ENCODE results near the gene LDAH.
"Not testable (repeated sequence)": the region's sequence is repeated elsewhere in the genome, so short reads cannot be mapped to it uniquely, and the experiment has no call there.

Gene LDAH

DNA sequence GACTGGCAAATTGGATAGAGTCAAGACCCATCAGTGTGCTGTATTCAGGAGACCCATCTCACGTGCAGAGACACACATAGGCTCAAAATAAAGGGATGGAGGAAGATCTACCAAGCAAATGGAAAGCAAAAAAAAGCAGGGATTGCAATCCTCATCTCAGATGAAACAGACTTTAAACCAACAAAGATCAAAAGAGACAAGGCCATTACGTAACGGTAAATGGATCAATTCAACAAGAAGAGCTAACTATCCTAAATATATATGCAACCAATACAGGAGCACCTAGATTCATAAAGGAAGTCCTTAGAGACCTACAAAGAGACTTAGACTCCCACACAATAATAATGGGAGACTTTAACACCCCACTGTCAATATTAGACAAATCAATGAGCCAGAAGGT lies 109.3 kb downstream of the LDAH start:
- not testable (repeated sequence) for H3K9me3 ChIP-seq (replicated peaks; ENCODE audit: insufficient read depth, low read length); H3F3A ChIP-seq (ENCODE audit: insufficient read depth, low read length); H3K4me1 ChIP-seq (ENCODE audit: low read length); H3K9ac ChIP-seq (ENCODE audit: low read length); H2AFZ ChIP-seq (ENCODE audit: low read length); H3K27ac ChIP-seq (ENCODE audit: low read length); H3K36me3 ChIP-seq (replicated peaks; ENCODE audit: insufficient read depth, low read length); H3K27me3 ChIP-seq (replicated peaks; ENCODE audit: insufficient read depth, low read length); H3K4me3 ChIP-seq (ENCODE audit: low read length); H3K9me2 ChIP-seq (replicated peaks; ENCODE audit: insufficient read depth, low read length); DNase-seq; H3K79me2 ChIP-seq (ENCODE audit: low read length); H4K20me1 ChIP-seq (ENCODE audit: insufficient read depth, low read length); H3K4me2 ChIP-seq (ENCODE audit: low read depth, low read length)

DNA sequence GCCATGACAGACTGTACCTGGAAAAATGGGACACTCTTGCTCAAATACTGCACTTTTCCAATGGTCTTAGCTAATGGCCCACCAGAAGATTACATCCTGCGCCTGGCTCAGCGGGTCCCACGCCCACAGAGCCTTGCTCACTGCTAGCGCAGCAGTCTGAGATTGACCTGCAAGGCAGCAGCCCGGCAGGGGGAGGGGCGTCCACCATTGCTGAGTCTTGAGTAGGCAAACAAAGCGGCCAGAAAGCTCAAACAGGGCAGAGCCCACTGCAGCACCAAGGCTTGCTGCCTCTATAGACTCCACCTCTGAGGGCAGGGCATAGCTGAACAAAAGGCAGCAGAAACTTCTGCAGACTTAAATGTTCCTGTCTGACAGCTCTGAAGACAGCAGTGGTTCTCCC lies 111.3 kb downstream of the LDAH start:
- H3K9ac ChIP-seq (ENCODE audit: low read length), result not testable (repeated sequence)

DNA sequence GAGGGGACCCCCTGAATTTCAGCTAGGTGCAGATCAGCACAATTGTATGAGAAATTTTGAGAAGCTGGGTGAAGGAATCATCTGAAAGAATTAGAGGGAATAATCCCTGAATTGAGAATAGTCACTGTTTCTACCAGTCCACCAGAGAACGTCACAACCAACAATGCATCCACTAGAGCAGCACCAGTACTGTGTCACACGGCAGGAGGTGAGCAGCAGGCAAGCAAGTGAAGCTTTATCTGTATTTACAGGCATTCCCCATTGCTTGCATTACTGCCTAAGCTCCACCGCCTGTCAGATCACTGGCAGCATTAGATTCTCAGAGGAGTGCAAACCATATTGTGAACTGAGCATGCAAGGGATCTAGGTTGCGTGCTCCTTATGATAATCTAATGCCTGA lies 115.3 kb downstream of the LDAH start:
- H3K4me1 ChIP-seq (ENCODE audit: low read length), result no peaks in the 10 kb centered on the region
- no peaks in the 10 kb centered on the region for H3F3A ChIP-seq (ENCODE audit: insufficient read depth, low read length)
- no peak overlapping the region for H3K27ac ChIP-seq (ENCODE audit: low read length)
- H3K27me3 ChIP-seq (replicated peaks; ENCODE audit: insufficient read depth, low read length), result no peaks in the 10 kb centered on the region
- no peak overlapping the region for H2AFZ ChIP-seq (ENCODE audit: low read length)
- no peak for DNase-seq
- TF ChIP-seq, protein P1, sequence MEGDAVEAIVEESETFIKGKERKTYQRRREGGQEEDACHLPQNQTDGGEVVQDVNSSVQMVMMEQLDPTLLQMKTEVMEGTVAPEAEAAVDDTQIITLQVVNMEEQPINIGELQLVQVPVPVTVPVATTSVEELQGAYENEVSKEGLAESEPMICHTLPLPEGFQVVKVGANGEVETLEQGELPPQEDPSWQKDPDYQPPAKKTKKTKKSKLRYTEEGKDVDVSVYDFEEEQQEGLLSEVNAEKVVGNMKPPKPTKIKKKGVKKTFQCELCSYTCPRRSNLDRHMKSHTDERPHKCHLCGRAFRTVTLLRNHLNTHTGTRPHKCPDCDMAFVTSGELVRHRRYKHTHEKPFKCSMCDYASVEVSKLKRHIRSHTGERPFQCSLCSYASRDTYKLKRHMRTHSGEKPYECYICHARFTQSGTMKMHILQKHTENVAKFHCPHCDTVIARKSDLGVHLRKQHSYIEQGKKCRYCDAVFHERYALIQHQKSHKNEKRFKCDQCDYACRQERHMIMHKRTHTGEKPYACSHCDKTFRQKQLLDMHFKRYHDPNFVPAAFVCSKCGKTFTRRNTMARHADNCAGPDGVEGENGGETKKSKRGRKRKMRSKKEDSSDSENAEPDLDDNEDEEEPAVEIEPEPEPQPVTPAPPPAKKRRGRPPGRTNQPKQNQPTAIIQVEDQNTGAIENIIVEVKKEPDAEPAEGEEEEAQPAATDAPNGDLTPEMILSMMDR (IDR thresholded peaks at IDR 0.05; ENCODE audit: low read length), result no peak
- TF ChIP-seq EZH2 (optimal IDR thresholded peaks at IDR 0.05; ENCODE audit: low read depth, low read length), result no peak
- TF ChIP-seq EZH2phosphoT487 (IDR thresholded peaks at IDR 0.05; ENCODE audit: low read length), result no peak
- no peaks in the 10 kb centered on the region for H3K9me3 ChIP-seq (replicated peaks; ENCODE audit: insufficient read depth, low read length)
- 0 out of 2 replicates have a peak, but pooled peaks cover 4% of the 10 kb centered on the region for H3K79me2 ChIP-seq (ENCODE audit: low read length)
- H3K9ac ChIP-seq (ENCODE audit: low read length), result no peak overlapping the region
- no peaks in the 10 kb centered on the region for H3K36me3 ChIP-seq (replicated peaks; ENCODE audit: insufficient read depth, low read length)
- H3K4me2 ChIP-seq (ENCODE audit: low read depth, low read length), result no peak overlapping the region
- no peaks in the 10 kb centered on the region; the same call in 1 of the 2 replicates for H3K9me2 ChIP-seq (replicated peaks; ENCODE audit: insufficient read depth, low read length)
- no peaks in the 10 kb centered on the region for H4K20me1 ChIP-seq (ENCODE audit: insufficient read depth, low read length)
- H3K4me3 ChIP-seq (ENCODE audit: low read length), result no peak overlapping the region

More for the DNA sequence above, 111.3 kb downstream of the LDAH start:
- not testable (repeated sequence) for H4K20me1 ChIP-seq (ENCODE audit: insufficient read depth, low read length); H3K36me3 ChIP-seq (replicated peaks; ENCODE audit: insufficient read depth, low read length); H3K9me3 ChIP-seq (replicated peaks; ENCODE audit: insufficient read depth, low read length); DNase-seq; H3K4me3 ChIP-seq (ENCODE audit: low read length); H2AFZ ChIP-seq (ENCODE audit: low read length); H3K27me3 ChIP-seq (replicated peaks; ENCODE audit: insufficient read depth, low read length); H3F3A ChIP-seq (ENCODE audit: insufficient read depth, low read length); H3K79me2 ChIP-seq (ENCODE audit: low read length); H3K27ac ChIP-seq (ENCODE audit: low read length); H3K4me1 ChIP-seq (ENCODE audit: low read length); H3K9me2 ChIP-seq (replicated peaks; ENCODE audit: insufficient read depth, low read length); H3K4me2 ChIP-seq (ENCODE audit: low read depth, low read length)

DNA sequence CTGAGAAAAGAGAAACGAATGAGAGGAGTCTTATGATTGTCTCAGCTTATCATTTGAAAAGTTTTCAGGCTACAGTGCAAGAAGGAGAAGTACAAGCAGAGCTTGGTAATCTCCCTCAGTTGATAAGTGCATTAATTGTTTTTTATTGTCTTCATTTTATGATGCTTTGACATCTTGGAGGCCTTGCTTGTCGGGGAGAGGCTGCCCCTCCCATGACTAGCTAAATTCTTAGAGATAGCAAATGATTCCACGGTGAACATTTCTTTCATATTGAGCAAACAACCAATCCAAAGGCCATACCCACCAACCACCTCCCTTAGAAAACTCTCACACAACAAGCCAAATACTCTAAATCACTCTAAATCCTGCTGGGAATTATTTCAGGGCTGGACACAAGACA lies 116.1 kb downstream of the LDAH start:
- DNase-seq, result no peak
- Histone ChIP-seq H4K20me1 (ENCODE audit: insufficient read depth, low read length) (no peaks in the 10 kb centered on the region), H3K36me3 (replicated peaks; ENCODE audit: insufficient read depth, low read length) (no peaks in the 10 kb centered on the region), H3K9ac (ENCODE audit: low read length) (no peak overlapping the region), H3K27ac (ENCODE audit: low read length) (no peak overlapping the region), H2AFZ (ENCODE audit: low read length) (no peak overlapping the region), H3K4me1 (ENCODE audit: low read length) (no peaks in the 10 kb centered on the region), H3F3A (ENCODE audit: insufficient read depth, low read length) (no peaks in the 10 kb centered on the region), H3K9me2 (replicated peaks; ENCODE audit: insufficient read depth, low read length) (no peaks in the 10 kb centered on the region; the same call in 1 of the 2 replicates), H3K9me3 (replicated peaks; ENCODE audit: insufficient read depth, low read length) (no peaks in the 10 kb centered on the region), H3K4me2 (ENCODE audit: low read depth, low read length) (no peak overlapping the region), H3K4me3 (ENCODE audit: low read length) (no peak overlapping the region), H3K79me2 (ENCODE audit: low read length) (0 out of 2 replicates have a peak, but pooled peaks cover 4% of the 10 kb centered on the region), H3K27me3 (replicated peaks; ENCODE audit: insufficient read depth, low read length) (no peaks in the 10 kb centered on the region)
- no peak for TF ChIP-seq EZH2phosphoT487 (IDR thresholded peaks at IDR 0.05; ENCODE audit: low read length)
- TF ChIP-seq, protein P1 (IDR thresholded peaks at IDR 0.05; ENCODE audit: low read length), result no peak
- TF ChIP-seq EZH2 (optimal IDR thresholded peaks at IDR 0.05; ENCODE audit: low read depth, low read length), result no peak
